A549 treated with CORT108297 at 1 μM for 4 hours (cell line): ENCODE data around the gene SMIM30. TPM values are rescaled to one million over a fixed set of nuclear protein-coding genes. Genes with fewer than 3 reads are reported as not detected.

Source experiments
- total RNA-seq: library from RNA; stranded (reverse); fragments of 200-300 nt; extraction: Qiagen RNA extraction; gene quantifications from 5 replicates; pipeline ENCODE4 v1.2.3, GENCODE V29; 2022

The SMIM30 gene, protein sequence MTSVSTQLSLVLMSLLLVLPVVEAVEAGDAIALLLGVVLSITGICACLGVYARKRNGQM
- total RNA-seq, result 30.6 to 46.2 TPM (median 34.4 TPM) in 5 replicates

DNA sequence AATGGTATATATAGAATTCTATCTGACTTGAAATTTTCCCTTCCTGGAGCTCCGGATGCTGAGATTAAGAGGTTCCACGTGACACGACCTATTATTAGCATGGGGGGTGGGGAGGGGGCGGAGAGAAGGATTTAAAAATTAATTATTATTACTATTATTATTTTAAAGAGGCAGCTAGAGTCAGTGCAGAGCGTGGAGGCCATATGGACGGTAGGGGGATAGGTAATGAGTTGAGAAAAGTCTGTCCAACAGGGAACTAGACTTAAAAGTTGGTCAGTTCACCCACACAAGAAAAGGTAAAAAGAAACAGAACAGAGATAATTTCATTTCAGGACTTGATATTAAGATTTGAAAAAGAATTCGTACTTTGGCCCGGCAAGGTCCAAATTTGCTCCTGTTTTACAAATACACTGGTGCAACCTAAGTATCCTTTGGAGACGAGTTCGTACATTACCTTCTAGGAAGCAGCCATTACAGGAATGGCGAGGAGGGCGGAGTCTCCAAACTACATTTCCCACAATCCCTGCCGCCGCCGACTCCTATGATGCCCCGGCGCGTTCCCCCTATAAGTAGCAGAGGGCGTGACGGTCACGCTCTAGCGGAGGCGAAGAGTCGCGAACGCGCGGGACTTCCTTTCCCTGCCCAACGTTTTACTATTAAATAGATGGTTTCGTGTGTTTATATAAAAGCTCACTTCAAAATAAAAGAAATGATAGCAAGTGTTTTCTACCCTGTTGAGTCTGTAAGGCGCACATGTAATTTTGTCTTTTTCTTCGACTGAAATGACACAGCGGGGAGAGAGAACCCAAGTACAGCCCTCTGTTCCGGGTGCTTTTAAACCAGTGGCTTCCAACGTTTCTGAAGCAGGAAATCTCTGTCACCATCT is at the start of gene SMIM30:
TSS of gene SMIM30 (minus strand) at position 481 of the 886 bp plus-strand sequence. CDS start 976 bp downstream, outside the sequence.

DNA sequence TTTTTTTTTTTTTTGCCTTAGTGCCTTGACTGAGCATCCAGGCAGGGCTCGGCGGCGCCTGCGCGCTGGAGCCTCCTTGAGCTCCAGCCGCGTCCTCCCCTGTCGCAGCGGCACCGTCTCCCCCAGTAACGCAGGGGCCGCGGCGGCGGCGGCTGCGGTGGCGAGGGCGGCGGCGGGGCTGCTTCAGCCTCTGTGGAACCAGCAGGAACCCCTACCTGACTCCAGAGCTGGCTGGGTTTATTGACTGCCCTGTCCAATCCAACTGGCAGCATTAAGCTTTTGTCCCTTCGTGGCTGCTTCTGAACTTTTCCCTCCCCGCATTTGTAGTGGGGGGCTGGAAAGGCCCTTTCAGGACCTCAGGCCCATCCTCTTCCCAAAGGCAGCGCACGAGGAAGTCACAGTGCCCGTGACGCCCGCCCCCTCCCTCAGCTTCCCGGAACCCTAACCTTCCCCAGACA is 31.9 kb downstream of the SMIM30 start, which contains the start of gene GPR85:
TSS of gene GPR85 (minus strand) at position 397 of the 458 bp plus-strand sequence. CDS start 2,106 bp downstream, outside the sequence.

Other genes starting within 250 kb of the SMIM30 start
- not detected in 5 replicates for gene GPR85, start 31.7 kb downstream of the SMIM30 start, total RNA-seq